GM18502 (cell line): Measurements from ENCODE around the gene SBK2.

ENCODE experiments used
- ATAC-seq: cut with Tn5 transposase; IDR thresholded peaks from one replicate; pipeline ENCODE4 v1.9.1; 2021; ENCODE audit warnings: mild to moderate bottlenecking; ENCODE audit not compliant: unreplicated experiment, poor library complexity

Gene SBK2

DNA sequence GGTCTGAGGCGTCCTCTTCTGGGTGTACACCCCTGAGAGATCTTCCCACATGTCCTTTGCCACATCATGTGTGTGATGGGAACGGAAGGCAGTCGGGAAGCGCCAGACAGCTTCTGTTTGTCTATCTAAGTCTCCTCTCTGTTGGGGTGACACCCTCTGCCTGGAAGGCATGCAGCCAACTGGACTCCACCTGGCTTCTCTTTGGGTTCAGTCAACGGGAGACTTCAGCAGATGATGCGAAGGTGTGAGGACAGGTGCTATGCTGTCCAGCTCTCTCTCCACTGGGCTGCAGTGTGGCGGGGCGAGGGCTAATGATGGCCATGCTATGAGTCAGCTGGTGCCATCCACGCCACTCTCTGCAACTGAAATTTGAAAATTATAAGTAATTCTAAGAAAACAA is 22.8 kb upstream of the SBK2 start:
- ATAC-seq = no peak

- no peak for ATAC-seq
Observed at GRCh38 chr19:55554741-55555152, 17.8 kb upstream of the SBK2 start.

GRCh38 chr19:55554302-55554701 is 17.4 kb upstream of the SBK2 start:
- ATAC-seq = no peak

GRCh38 chr19:55553217-55554182 is 16.6 kb upstream of the SBK2 start:
- no peak for ATAC-seq

DNA sequence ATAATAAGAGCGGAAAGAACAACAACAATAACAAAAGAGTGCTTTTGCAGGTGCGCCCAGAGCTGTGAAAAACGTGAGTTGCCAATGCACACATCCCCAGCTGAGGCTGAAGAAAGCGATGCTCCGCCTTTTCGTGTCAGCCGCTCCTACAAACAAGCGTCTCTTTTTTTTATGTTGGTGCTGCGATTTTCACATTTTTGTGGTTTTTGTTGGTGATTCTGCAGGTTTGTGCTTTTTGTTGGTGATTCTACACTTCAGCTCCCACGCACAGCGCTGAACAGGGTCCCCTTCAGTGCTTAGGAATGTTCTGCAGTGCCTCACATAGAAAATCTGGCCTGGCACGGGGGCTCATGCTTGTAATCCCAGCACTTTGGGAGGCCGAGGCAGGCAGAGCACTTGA is 15.7 kb upstream of the SBK2 start:
- no peak for ATAC-seq

GRCh38 chr19:55552206-55552605 is 15.3 kb upstream of the SBK2 start:
- no peak for ATAC-seq

- no peak for ATAC-seq
Observed at GRCh38 chr19:55550321-55550650, 13.4 kb upstream of the SBK2 start.

DNA sequence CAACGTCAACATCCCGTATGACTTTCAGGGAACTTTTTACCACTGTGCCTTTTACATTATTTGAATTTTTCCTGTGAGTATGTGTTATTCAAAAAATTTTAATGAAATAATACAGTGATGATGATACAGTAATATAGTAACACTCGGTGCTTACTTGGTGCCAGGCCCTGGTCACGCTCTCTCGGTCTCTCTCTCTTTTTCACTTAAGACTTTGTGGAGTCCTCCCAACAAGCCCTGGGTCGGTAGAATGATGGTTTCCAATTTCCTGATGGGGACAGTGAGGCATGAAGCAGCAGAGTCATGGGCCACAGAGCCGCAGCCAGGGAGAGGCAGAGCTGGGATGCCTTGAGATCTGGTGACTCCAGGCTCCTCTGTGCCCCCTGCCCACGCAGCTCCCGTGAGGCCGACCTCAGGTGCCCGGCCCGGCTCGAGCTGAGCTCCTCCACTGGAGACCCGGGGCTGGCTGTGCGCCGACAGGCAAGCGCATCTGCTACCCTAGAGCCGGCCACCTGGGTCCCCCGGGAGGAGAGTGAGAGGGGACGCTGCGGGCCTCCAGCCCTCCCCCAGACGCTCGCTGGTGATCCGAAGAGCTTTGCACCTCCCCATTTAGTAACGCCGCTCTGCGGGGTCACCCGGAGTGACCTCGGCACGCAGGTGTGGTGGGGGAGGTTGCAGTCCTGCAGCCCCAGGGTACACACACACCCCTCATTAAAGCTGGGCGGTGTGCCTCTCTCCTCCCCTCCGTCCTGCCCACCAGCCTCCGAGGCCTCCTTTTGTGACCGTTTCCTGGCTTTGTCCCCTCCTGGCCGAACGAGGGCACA is 12.8 kb upstream of the SBK2 start:
- no peak for ATAC-seq

- ATAC-seq = no peak
Observed at GRCh38 chr19:55546822-55547614, 10.1 kb upstream of the SBK2 start.

DNA sequence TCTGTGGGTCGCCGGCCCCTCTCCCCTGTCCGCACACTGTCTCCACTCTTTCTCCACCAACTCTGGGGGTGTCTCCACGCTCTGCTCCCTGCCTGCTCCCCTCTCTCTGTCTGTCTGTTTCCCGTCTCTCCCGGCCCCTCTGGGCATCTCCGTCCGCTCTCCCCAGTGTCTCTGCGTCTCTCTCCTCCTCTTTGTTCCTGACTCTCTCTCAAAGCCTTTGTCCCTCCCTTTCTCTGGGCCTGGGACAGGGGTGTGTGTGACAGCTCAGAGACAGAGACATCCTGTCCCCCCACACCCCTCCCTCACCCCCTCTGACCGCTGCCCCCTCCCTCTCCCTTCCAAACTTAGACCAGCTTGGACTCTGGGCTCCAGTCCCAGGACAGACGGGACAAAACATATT is 9.1 kb upstream of the SBK2 start:
- ATAC-seq = no peak

DNA sequence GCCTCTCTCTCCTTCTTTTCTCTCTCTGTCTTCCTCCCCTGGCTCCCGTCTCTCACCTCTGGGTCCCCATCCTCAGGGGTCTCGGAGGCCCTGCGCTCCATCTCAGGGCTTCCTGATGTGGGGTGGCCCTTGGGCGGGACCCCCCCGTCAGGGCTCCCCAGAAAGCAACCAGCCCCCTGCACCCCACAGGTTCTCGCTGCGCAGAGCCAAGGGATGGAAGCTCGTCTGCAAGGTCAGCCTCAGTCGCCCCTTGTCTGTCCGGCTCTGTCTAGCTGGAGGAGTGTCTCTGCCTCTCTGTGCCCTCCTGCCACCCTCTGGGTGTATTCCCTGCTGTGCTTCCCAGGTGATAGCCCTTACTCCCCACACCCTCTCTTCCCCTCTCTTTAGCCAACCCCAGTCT is 8.5 kb upstream of the SBK2 start, which contains the start of gene SBK3:
SBK3 (minus strand) TSS at position 101 of the 400 bp plus-strand sequence; CDS start at position 101, 0 bp downstream.
- ATAC-seq = no peak

GRCh38 chr19:55544776-55545439 is 8.0 kb upstream of the SBK2 start:
- no peak for ATAC-seq

- no peak for ATAC-seq
Observed at GRCh38 chr19:55544014-55544413, 7.1 kb upstream of the SBK2 start.

DNA sequence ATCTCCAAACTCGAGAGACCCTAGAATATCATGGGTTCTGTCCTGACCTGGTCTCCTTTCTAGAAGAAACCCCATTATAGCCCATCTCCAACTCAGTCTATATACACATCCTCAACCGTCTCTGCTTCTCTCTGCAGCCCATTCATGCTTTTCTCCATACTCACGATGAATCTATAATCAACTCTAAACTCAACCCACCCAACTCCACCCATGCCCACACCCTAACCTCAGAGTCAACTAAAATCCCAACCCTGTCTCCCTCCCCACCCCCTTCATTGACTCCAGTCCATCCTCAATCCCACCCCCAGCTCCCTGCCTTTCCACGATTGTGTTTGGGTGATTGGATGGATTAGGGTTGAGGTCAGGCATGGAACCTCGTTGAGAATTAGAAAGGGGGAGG is 6.6 kb upstream of the SBK2 start:
- ATAC-seq = no peak

DNA sequence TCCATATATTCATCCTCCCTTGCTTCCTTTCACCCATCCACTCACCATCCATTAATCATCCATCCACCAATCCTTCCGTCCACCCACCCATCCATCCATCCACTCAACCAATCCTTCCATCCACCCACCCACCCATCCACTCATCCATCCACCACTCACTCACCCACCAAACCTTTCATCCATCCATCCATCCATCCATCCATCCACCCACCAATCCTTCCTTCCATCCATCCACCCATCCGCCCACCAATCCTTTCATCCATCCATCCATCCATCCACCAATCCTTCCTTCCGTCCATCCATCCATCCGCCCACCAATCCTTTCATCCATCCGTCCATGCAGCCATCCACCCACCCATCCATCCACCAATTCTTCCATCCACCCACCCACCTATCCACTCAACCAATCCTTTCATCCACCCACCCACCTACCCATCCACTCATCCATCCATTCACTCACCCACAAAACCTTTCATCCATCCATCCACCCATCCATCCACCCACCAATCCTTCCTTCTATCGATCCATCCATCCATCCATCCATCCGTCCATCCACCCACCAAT is 5.4 kb upstream of the SBK2 start:
- ATAC-seq = no peak

- no peak for ATAC-seq
Observed at GRCh38 chr19:55541091-55541490, 4.2 kb upstream of the SBK2 start.

DNA sequence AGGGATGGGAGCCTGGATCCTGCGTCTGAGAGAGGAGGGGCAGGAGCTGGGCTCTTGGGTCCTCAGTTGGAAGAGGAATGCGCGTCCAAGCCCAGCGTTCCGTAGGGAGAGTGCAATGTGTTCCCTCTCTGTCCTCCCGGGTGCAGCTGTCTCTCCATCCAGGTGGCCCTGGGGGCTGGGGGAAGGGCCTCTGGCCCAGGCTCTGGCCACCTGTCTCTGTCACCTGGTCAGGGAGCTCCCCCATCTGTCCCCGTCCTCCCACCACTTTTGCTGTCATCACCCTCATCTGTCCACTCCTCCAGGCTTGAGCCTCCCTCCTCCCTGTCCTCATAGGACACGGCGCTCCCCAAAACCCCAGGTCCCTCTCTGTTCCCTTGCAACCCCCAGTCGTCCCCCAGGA is 3.7 kb upstream of the SBK2 start:
- no peak for ATAC-seq

DNA sequence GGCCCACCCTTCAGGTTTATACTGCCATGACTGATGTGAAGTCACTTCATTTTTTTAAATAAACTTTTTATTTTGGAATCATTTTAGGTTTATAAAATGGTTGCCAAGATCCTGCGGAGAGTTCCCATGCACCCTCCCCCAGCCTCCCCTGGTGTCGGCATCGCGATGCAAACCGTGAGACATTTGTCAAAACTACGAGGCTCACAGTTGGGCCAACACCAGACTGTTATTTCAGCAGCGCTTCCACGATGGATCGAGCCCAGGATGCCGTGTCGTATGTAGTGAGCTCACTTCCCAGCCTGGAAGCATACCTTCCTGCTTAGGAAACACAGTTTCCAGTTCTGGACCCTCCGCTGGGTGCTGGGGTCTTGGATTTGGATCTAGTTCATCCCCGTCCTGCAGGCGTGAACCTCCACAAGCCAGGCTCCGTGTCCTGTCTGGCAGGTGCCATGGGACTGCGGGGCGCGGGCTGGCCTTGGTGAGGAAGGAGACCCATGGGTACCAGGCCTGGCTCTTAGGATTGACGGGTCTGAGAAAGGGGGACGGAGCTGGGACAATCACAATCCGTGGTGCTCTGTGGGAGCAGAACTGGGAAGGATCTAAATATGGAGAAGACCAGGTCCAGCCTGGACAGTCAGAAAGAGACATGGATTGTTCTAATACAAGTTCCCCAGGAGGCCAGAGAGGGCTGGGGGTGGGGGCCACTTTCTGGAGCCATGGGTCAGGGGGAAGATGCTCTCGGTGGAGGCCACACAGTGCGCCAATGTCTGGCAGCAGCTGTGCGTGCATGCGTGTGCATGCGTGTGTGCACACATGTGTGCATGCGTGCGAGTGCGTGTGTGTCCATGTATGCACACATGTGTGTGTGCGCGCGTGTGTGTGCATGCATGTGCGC is 2.4 kb upstream of the SBK2 start:
- ATAC-seq = no peak

DNA sequence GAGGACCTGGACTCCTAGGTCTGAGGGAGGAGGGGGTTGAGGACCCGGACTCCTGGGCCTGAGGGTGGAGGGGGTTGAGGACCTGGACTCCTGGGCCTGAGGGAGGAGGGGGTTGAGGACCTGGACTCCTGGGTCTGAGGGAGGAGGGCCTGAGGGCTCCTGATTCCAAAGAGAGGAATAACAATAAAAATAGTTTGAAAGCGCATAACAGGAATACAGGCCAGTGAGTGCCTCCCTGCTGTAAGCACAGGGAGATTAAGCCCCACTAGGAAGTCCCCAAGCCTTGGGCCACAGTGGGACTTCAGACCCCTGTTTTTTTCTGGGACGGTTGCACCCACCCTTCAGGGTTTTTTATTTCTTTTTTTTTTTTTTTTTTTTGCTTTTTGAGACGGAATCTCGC is 1.2 kb upstream of the SBK2 start:
- no peak for ATAC-seq
